T-helper 22 cell (primary cell): ENCODE results near the gene MYADM.

ENCODE experiments used
- DNase-seq: peaks from one replicate; pipeline ENCODE4 v3.0.0-alpha.2; 2020; ENCODE audit warnings: low read depth

Gene MYADM

DNA sequence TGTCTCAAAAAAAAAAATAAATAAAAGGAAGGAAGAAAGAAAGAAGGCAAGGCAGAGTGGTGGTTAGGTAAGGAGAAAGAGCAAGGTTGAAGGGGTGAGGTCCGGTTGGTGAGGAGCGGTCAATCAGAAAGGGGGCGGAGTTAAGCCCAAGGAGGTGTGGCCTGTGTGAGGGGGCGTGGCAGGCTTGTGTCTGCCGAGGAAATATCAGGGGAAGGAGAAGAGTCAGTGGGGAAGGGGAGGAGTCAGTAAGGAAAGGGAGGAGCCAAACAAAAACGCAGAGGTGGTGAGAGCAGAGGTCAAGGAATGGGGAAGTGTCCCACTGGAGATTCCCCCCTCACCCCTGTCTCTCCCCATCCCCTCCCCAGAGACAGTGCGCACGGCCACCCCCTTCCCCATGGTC lies 47.3 kb downstream of the MYADM start:
- DNase-seq = no peak

DNA sequence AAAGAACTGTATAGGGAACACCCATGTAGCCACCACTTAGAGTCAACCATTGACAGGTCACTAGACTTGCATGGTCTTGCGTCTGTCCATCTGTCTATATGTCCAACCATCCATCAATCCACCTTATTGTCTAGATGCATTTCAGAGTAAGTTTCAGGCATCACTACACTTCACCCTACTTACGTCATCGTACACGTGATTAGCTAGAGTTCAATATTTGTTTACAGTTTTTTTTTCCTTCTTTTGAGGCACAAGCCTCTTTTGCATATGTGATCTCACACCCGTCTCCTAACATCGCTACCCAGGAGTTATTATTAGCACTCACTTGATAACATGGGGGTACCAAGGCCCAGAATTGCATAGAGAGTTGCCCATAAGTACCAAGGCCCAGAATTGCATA lies 48.3 kb downstream of the MYADM start:
- DNase-seq = no peak

DNA sequence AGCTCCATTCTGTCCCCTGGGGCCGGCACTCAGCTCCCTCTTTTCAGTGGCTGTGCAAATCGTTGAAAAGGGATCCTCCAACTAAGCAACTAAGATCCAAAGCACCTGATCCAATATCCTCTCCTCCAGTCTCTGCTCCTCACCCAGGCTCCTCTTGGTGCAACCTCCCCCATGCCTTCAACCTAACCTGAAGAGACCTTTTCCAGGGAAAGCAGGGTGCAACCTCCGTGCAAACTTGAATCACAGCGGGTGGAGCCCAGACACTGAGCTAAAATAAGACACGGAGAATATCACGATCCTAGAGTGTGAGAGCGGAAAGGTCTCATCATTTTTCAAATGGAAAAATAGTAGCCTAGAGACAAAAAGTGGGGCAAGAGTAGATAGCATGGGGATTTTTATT lies 49.7 kb downstream of the MYADM start:
- no peak for DNase-seq
